ENCODE data around the gene PCDHGA8.

DNA sequence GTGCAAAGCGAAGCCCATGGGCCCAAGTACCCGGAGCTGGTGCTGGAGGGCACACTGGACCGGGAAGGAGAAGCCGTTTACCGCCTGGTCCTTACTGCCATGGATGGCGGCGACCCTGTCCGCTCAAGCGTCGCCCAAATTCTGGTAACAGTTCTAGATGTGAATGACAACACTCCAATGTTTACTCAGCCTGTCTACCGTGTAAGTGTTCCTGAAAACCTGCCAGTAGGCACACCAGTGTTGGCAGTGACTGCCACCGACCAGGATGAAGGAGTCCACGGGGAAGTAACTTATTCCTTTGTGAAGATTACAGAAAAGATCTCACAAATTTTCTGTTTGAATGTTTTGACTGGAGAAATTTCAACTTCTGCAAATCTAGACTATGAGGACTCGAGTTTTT is 17.8 kb upstream of the PCDHGA8 start:
- TF ChIP-seq, protein P1, sequence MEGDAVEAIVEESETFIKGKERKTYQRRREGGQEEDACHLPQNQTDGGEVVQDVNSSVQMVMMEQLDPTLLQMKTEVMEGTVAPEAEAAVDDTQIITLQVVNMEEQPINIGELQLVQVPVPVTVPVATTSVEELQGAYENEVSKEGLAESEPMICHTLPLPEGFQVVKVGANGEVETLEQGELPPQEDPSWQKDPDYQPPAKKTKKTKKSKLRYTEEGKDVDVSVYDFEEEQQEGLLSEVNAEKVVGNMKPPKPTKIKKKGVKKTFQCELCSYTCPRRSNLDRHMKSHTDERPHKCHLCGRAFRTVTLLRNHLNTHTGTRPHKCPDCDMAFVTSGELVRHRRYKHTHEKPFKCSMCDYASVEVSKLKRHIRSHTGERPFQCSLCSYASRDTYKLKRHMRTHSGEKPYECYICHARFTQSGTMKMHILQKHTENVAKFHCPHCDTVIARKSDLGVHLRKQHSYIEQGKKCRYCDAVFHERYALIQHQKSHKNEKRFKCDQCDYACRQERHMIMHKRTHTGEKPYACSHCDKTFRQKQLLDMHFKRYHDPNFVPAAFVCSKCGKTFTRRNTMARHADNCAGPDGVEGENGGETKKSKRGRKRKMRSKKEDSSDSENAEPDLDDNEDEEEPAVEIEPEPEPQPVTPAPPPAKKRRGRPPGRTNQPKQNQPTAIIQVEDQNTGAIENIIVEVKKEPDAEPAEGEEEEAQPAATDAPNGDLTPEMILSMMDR (IDR thresholded peaks at IDR 0.05), result no peak
- TF ChIP-seq POLR2A (IDR thresholded peaks at IDR 0.05), result no peak

Data from uterus (tissue), 2 donors.